HFF-Myc (cell line): ENCODE measurements around the gene ICA1L.
"Not testable (repeated sequence)": the region's sequence is repeated elsewhere in the genome, so short reads cannot be mapped to it uniquely, and the experiment has no call there.

Source experiments
- DNase-seq: peaks from one replicate; pipeline ENCODE4 v3.0.0-alpha.2; 2011; ENCODE audit warnings: low read depth; ENCODE audit errors: extremely low read depth
- H3K4me3 ChIP-seq: replicated peaks from 2 replicates; pipeline ENCODE4 v1.5.1; 2011; ENCODE audit warnings: low read depth, mild to moderate bottlenecking, control low read depth, low read length
- CTCF ChIP-seq: IDR thresholded peaks from 2 replicates; pipeline ENCODE4 v1.5.1; 2012; ENCODE audit warnings: mild to moderate bottlenecking, low read depth, low read length, control low read depth; ENCODE audit errors: missing control alignments

ICA1L gene

GRCh38 chr2:202870431-202871299 lies 901 bp downstream of the ICA1L start:
- TF ChIP-seq CTCF: peak; percentile 56
- DNase-seq: peak; percentile 38
- H3K4me3 ChIP-seq: peak overlapping the region; percentile 68

- no peak for DNase-seq
- no peak overlapping the region for H3K4me3 ChIP-seq
- no peak for TF ChIP-seq CTCF
Observed at GRCh38 chr2:202861987-202862386, 9.6 kb downstream of the ICA1L start.

- no peak overlapping the region for H3K4me3 ChIP-seq
- no peak for DNase-seq
- TF ChIP-seq CTCF: no peak
Observed at GRCh38 chr2:202858601-202859000, 13.0 kb downstream of the ICA1L start.

- DNase-seq: not testable (repeated sequence)
Observed at GRCh38 chr2:202849343-202849742, 22.2 kb downstream of the ICA1L start.

DNA sequence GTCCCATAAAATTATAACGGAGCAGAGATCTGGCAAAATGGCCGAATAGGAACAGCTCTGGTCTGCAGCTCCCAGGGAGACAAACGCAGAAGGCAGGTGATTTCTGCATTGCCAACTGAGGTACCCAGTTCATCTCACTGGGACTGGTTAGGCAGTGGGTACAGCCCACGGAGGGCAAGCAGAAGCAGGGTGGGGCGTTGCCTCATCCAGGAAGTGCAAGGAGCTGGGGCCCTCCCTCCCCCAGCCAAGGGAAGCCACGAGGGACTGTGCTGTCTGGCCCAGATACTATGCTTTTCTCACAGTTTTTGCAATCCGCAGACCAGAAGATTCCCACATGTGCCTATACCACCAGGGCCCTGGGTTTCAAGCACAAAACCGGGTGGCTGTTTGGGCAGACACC lies 22.8 kb downstream of the ICA1L start:
- no peak for TF ChIP-seq CTCF
- no peak for DNase-seq
- no peak overlapping the region for H3K4me3 ChIP-seq

More at GRCh38 chr2:202849343-202849742, 22.2 kb downstream of the ICA1L start:
- H3K4me3 ChIP-seq: not testable (repeated sequence)

DNA sequence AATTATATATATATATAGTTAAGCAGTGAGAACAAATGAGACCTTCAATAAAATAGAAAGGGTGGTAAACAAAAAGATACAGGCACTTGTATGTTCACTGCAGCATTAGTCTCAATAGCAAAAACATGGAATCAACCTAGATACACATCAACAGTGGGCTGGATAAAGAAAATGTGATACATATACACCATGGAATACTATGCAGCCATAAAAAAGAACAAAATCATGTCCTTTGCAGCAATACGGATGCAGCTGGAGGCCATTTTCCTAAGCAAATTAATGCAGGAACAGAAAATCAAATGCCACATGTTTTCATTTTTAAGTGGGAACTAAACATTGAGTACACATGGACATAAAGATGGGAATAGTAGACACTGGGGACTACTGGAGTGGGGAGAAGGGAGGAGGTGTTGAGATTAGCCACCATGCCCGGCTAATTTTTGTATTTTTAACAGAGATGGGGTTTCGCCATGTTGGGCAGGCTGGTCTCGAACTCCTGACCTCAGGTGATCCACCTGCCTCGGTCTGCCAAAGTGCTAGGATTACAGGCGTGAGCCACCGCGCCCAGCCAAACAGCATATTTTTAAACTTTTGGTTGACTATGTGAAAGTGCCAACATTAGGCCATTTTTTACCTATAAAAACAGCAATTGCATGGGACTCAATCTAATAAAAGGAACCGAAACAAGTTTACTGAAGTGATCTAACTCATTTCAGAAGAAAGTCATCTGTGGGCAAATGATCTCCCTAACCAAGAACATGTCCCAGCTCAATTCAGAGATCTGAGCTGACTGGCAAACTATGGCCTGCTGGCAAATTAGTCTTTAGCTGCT lies 23.7 kb downstream of the ICA1L start:
- TF ChIP-seq CTCF: no peak
- DNase-seq: no peak
- no peak overlapping the region for H3K4me3 ChIP-seq

GRCh38 chr2:202844656-202845055 lies 26.9 kb downstream of the ICA1L start:
- DNase-seq: no peak

More at GRCh38 chr2:202844656-202845055, 26.9 kb downstream of the ICA1L start:
- no peak for TF ChIP-seq CTCF
- no peak overlapping the region for H3K4me3 ChIP-seq
